SJCRH30 (cell line): ENCODE measurements around the gene AGAP1. TPM values are rescaled to one million over a fixed set of nuclear protein-coding genes. Genes with fewer than 3 reads are reported as not detected.

Source experiments
- DNase-seq, 2 experiments: peaks; one replicate each; pipeline ENCODE4 v3.0.0-alpha.2; 2015 to 2020
- H3K27ac ChIP-seq: fragments of 250-450 bp; sonication (Bioruptor Pico); 2 replicates; pipeline ENCODE4 v1.5.1; 2020; ENCODE audit warnings: mild to moderate bottlenecking, moderate library complexity
- H3K27me3 ChIP-seq: fragments of 250-450 bp; sonication (Bioruptor Pico); 2 replicates; pipeline ENCODE4 v1.5.1; 2020; ENCODE audit warnings: mild to moderate bottlenecking, moderate library complexity
- H3K36me3 ChIP-seq: fragments of 250-450 bp; sonication (Bioruptor Pico); 2 replicates; pipeline ENCODE4 v1.5.1; 2020; ENCODE audit warnings: mild to moderate bottlenecking, moderate library complexity
- H3K4me1 ChIP-seq: fragments of 250-450 bp; sonication (Bioruptor Pico); 2 replicates; pipeline ENCODE4 v1.5.1; 2020; ENCODE audit warnings: mild to moderate bottlenecking, moderate library complexity
- H3K4me3 ChIP-seq: fragments of 250-450 bp; sonication (Bioruptor Pico); 2 replicates; pipeline ENCODE4 v1.5.1; 2020; ENCODE audit warnings: mild to moderate bottlenecking, moderate library complexity
- H3K9me3 ChIP-seq: fragments of 250-450 bp; sonication (Bioruptor Pico); replicated peaks from 2 replicates; pipeline ENCODE4 v1.5.1; 2020; ENCODE audit warnings: mild to moderate bottlenecking, moderate library complexity
- total RNA-seq: library from RNA; depleted of rRNA; stranded (reverse); fragments of >200 nt; shearing (Covaris generic); gene quantifications from 2 replicates; pipeline ENCODE4 v1.2.3, GENCODE V29; 2014

AGAP1 gene
- total RNA-seq, 1 experiment from 2014 or later = 27.8 TPM

DNA sequence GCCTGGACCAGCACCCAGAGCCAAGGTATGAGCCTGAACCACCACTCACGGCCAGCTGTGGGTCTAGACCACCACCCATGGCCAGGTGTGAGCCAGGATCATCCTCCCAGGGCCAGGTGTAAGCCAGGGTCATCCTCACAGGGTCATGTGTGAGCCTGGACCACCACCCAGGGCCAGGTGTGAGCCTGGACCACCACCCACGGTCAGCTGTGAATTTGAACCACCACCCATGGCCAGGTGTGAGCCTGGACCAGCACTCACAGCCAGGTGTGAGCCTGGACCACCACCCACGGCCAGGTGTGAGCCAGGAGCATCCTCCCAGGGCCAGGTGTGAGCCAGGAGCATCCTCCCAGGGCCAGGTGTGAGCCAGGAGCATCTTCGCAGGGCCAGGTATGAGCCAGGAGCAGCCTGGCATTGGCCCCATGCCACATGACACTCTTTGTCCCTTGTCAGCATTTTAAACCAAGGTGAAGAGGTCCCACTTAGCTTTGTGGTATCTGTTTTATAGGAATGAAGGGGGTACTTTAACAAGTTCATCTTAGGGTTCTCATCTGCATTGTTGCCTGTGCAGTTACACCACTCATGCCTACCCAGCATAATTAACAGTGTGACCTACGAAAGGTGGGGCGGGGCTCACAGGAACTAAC lies 71.2 kb downstream of the AGAP1 start:
- DNase-seq = no peak
- peaks cover 5% of the 10 kb centered on the region; the same call in 1 of the 2 replicates for H3K9me3 ChIP-seq
- no peak overlapping the region for H3K4me3 ChIP-seq
- no peak overlapping the region for H3K27ac ChIP-seq
- H3K27me3 ChIP-seq = no peaks in the 10 kb centered on the region
- H3K4me1 ChIP-seq = no peaks in the 10 kb centered on the region
- H3K36me3 ChIP-seq = 0 out of 2 replicates have a peak, but pooled peaks cover 5% of the 10 kb centered on the region

DNA sequence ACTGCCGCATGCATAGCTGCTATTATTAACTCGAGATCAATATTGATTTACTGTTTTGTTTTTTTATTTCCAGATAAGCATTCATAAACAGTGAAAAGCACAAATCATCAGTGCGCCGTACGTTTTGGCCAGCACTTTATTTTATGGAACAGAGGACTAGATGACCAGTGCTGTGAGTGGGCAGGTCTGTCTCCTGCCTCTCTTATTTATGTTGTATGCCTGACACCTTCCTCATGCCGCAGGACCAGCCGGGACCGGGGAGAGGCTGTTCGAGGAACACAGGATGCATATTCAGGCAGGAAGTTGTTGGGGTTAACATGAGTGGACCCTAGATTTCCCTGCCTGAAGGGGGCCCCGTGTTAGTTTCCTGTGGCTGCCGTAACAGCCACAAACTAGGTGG lies 72.6 kb downstream of the AGAP1 start:
- peaks cover 5% of the 10 kb centered on the region; the same call in 1 of the 2 replicates for H3K9me3 ChIP-seq
- 0 out of 2 replicates have a peak, but pooled peaks cover 5% of the 10 kb centered on the region for H3K36me3 ChIP-seq
- no peaks in the 10 kb centered on the region for H3K27me3 ChIP-seq
- no peak for DNase-seq
- no peak overlapping the region for H3K4me3 ChIP-seq
- no peak overlapping the region for H3K27ac ChIP-seq
- H3K4me1 ChIP-seq = no peaks in the 10 kb centered on the region

DNA sequence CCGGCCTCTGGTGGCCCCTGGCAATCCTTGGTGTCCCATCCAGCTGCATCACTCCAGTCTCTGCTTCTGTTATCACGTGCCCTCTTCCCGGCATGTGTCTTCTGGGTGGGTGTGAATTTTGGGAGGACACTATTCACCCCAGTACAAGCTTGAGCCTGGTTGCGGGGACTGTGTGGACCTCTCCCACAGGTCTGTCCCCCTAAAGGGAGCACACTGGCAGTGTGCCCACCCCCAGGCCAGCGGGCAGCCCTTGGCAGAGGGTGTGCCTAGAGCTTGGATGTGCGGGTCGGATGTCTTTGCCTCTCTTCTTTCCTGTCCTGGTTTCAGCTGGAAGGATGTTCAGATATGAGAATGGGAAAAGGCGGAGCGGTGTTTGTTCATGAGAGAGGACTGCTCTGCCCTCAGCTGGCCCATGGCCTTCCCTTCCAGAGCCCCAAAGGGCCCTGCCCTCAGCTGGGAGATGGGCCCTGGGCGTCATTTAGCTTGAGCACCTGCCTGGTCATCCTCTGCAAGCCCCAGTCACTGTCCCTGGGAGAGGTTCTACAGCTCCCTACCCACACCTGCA lies 73.2 kb downstream of the AGAP1 start:
- H3K36me3 ChIP-seq = 0 out of 2 replicates have a peak, but pooled peaks cover 5% of the 10 kb centered on the region
- H3K27ac ChIP-seq = no peak overlapping the region
- H3K4me1 ChIP-seq = no peaks in the 10 kb centered on the region
- no peak overlapping the region for H3K4me3 ChIP-seq
- no peak for DNase-seq
- no peaks in the 10 kb centered on the region for H3K27me3 ChIP-seq
- H3K9me3 ChIP-seq = peaks cover 5% of the 10 kb centered on the region; the same call in 1 of the 2 replicates

DNA sequence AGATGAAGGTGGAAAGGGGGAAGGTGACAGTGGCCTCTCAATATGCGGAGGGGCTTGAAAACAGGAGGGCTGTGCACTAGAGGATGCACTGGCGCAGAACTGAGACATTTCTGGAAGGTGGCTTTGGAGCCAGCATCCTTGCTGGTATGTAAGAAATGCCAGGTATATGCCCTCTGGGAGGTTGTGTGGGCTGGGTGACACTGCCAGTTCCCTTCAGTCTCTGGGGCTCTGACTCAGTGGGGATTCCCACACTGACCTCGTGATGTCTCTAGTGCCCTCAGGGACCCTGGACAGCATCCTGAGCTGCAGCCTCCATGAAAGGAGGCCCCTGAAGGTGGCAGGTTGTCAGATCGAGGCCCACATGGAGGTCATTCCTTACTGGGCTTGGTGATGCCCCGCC lies 74.0 kb downstream of the AGAP1 start:
- Histone ChIP-seq H3K27ac (no peak overlapping the region), H3K4me3 (no peak overlapping the region), H3K4me1 (no peaks in the 10 kb centered on the region), H3K36me3 (0 out of 2 replicates have a peak, but pooled peaks cover 5% of the 10 kb centered on the region), H3K27me3 (no peaks in the 10 kb centered on the region), H3K9me3 (peaks cover 5% of the 10 kb centered on the region; the same call in 1 of the 2 replicates)
- DNase-seq = no peak

DNA sequence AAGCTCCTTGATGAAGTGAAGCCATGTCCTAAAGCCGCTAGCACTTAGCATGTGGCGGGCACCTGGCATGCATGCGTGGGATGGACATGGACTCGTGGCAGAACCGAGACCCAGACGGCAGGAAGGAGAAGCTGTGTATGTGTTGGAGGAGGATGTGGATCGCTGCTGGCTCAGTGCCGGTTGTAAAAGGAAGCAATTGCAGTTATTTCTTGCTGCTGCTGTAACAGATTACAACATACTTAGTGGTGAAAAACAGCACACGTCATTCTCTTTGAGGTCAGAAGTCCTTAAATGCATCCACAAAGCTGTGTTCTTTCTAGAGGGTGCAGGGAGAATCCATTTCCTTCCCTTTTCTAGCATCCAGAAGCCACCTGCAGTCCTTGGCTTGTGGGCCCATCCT lies 74.6 kb downstream of the AGAP1 start:
- Histone ChIP-seq H3K9me3 (peaks cover 5% of the 10 kb centered on the region; the same call in 1 of the 2 replicates), H3K36me3 (0 out of 2 replicates have a peak, but pooled peaks cover 5% of the 10 kb centered on the region), H3K4me1 (no peaks in the 10 kb centered on the region), H3K4me3 (no peak overlapping the region), H3K27ac (no peak overlapping the region), H3K27me3 (no peaks in the 10 kb centered on the region)
- DNase-seq = no peak

DNA sequence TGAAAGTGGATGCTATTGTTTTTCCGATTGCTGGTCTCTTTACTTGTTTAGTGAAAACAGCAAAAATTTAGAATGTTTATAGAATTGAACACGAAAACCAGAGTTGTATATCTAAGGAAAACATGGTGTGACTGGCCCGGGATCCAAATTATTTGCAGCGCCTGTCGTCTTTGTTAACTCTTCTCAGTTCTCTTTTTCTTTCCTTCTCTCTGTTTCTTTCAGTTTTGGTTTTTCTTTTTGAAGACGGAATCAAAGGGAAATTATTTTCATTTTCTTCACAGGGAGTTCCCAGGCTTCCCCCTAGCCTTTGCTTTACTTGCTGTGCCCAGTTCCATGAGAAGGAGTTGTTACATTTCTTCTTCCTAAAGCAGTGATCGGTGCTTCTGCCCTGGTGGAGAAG lies 76.0 kb downstream of the AGAP1 start:
- Histone ChIP-seq H3K4me3 (no peak overlapping the region), H3K27ac (no peak overlapping the region), H3K36me3 (0 out of 2 replicates have a peak, but pooled peaks cover 5% of the 10 kb centered on the region), H3K27me3 (no peaks in the 10 kb centered on the region), H3K4me1 (no peaks in the 10 kb centered on the region), H3K9me3 (peaks cover 5% of the 10 kb centered on the region; the same call in 1 of the 2 replicates)
- no peak for DNase-seq

DNA sequence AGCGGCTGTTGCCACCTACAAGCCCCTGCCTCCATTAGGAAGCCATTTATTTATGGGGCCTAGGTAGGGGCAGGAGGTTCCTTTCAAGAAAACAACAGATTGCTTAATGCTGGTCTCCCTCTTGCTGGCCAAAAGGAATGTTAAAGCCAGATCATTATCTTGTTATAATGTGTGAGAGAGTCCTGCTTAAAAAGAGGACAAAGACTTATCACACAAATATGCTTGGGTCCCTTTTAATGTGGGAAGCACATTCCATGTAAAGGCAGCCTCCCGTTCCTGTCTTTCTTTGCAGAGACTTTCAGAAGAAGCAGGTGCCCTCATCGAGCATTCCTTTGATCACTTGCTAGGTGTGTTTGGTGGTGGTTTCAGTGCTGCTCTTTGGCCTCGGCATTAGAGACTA lies 76.4 kb downstream of the AGAP1 start:
- Histone ChIP-seq H3K27ac (no peak overlapping the region), H3K27me3 (no peaks in the 10 kb centered on the region), H3K9me3 (peaks cover 5% of the 10 kb centered on the region; the same call in 1 of the 2 replicates), H3K36me3 (0 out of 2 replicates have a peak, but pooled peaks cover 5% of the 10 kb centered on the region), H3K4me1 (no peaks in the 10 kb centered on the region), H3K4me3 (no peak overlapping the region)
- DNase-seq = no peak

DNA sequence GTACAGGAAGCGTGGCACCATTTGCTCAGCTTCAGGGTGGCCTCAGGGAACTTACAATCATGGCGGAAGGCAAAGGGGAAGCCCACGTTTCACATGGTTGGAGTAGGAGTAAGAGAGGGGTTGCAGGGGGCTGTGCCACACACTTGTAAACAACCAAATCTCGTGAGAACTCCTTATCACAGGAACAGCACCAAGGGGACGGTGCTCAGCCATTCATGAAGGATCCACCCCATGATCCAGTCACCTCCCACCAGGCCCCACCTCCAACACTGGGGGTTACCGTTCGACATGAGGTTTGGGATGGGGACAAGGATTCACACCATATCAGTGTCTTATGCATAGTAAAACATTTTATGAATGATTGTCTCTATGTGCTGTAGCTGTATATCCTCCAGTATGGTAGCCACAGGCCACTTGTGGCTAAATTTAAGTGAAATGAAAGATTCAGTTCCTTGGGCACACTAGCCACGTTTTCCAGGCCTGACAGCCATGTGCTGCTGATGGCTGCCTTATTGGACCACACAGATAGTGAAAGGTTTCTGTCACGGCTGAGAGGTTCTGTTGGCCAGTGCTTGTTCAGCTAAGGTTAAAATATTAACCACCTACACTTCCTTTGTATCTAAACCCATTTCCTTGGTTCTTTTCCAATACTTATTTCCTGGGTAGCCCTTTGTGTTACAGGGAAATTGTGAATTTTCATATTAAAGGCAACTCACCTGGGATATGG lies 77.3 kb downstream of the AGAP1 start:
- Histone ChIP-seq H3K9me3 (peaks cover 5% of the 10 kb centered on the region; the same call in 1 of the 2 replicates), H3K4me3 (no peak overlapping the region), H3K36me3 (0 out of 2 replicates have a peak, but pooled peaks cover 5% of the 10 kb centered on the region), H3K27ac (no peak overlapping the region), H3K27me3 (no peaks in the 10 kb centered on the region), H3K4me1 (no peaks in the 10 kb centered on the region)
- DNase-seq = no peak

DNA sequence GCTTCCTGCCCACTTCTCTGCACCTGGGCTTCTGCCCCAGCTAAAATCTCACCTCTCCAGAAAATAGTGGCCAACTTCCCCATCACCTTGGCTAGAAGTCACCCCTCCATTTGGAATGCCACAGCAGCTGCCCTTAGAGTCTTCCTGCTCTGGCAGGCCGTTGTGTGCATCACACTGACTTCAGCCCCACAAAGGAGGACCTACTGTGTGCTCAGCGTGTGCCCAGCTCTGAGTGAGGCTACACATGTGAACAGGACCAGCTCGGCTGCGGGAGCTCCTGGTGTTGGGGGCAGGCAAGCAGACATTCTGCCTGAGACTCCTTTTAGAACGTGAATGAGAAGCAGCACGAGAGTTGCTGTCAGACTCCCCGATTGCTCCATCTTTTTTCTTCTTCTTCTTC lies 78.7 kb downstream of the AGAP1 start:
- H3K27me3 ChIP-seq = no peaks in the 10 kb centered on the region
- H3K4me3 ChIP-seq = no peak overlapping the region
- H3K27ac ChIP-seq = no peak overlapping the region
- peaks cover 5% of the 10 kb centered on the region; the same call in 1 of the 2 replicates for H3K9me3 ChIP-seq
- 0 out of 2 replicates have a peak, but pooled peaks cover 5% of the 10 kb centered on the region for H3K36me3 ChIP-seq
- peaks cover 3% of the 10 kb centered on the region; the same call in 1 of the 2 replicates for H3K4me1 ChIP-seq
- no peak for DNase-seq

DNA sequence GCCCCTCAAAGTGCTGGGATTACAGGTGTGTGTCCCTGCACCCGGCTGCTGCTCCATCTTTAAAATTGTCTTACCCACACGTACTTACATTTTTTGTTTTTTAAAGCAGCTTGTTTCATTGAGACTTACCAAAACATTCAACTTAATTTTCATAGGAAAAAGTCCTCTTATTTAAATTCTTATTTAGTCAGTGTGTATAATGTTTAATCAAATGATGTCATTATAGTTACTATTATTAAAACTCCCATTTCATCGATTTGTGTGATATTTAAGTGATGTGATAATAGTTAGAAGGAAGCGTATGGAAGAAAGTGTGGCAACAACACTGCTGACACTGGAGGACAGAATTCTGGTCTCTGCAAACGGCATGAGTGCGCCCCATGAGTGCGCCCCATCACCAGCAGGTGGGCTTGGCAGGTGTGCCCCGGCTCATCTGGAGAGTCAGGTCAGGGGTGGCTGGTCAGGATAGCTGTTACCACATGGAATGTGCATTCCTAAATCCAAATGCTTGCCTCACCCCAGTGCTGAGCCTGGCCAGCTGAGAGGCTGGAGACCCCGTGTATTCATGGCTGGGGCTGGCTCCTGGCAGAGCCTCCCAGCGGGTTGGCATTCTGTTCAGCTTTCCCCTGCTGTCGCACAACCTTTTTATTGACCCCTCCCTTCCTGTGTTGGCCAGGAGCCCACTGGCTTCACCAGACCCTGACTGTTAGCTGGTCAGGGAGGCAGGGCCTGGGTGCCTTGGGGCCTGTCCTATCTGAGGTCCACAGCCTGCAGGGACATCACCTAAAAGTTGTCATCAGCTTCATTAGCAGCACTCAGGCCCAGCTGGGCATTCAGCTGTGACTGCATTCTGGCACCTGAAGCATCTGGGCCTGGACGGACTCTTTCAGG lies 79.7 kb downstream of the AGAP1 start:
- DNase-seq = no peak
- no peak overlapping the region for H3K4me3 ChIP-seq
- peaks cover 2% of the 10 kb centered on the region; the same call in 1 of the 2 replicates for H3K9me3 ChIP-seq
- H3K36me3 ChIP-seq = 0 out of 2 replicates have a peak, but pooled peaks cover 4% of the 10 kb centered on the region
- H3K27me3 ChIP-seq = no peaks in the 10 kb centered on the region
- peaks cover 10% of the 10 kb centered on the region; the same call in 1 of the 2 replicates for H3K4me1 ChIP-seq
- no peak overlapping the region for H3K27ac ChIP-seq

DNA sequence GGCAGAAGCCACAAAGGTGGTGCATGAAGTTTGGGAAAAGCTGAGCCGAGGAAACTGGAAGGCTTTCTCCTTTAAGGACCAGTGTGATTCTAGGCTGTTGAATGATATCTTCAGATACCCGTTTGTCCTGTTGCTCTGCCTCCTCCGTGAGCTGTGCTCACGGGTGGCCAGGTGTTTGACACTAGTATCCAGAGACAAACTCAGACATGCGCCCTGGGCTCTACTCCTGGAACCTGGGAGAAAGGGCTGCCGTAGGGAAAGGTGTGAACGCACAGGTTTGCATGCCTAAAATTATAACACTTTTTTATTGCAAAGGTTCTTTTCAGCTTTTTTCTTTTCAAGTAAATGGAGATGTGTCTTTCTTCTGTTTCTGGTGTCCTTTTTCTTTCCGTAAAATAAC lies 81.6 kb downstream of the AGAP1 start:
- no peak for DNase-seq
- H3K36me3 ChIP-seq = no peaks in the 10 kb centered on the region; the same call in 1 of the 2 replicates
- no peaks in the 10 kb centered on the region for H3K27me3 ChIP-seq
- no peak overlapping the region for H3K27ac ChIP-seq
- peaks cover 10% of the 10 kb centered on the region; the same call in 1 of the 2 replicates for H3K4me1 ChIP-seq
- H3K9me3 ChIP-seq = no peaks in the 10 kb centered on the region
- H3K4me3 ChIP-seq = no peak overlapping the region

DNA sequence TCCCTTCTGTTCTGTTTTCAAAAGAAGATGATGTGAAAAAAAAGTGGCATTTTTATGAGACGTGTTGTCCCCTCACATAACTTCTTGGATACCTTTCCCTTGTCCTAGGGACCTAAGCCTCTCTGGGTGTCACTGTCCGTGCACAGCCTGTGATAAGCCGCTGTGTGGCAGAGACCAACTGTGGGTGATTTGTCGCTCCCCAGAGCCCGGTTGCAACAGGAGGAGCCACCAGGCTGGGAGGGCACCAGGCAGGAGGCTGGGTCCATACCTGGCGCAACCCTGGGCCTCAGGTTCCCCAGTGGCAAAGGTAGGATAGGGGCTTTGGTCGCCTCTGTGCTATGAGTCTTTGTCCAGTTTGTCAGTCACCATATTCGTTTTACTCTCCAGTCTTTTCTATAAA lies 82.1 kb downstream of the AGAP1 start:
- H3K36me3 ChIP-seq = no peaks in the 10 kb centered on the region; the same call in 1 of the 2 replicates
- peaks cover 10% of the 10 kb centered on the region; the same call in 1 of the 2 replicates for H3K4me1 ChIP-seq
- no peak for DNase-seq
- H3K4me3 ChIP-seq = no peak overlapping the region
- no peaks in the 10 kb centered on the region for H3K9me3 ChIP-seq
- no peak overlapping the region for H3K27ac ChIP-seq
- no peaks in the 10 kb centered on the region for H3K27me3 ChIP-seq

DNA sequence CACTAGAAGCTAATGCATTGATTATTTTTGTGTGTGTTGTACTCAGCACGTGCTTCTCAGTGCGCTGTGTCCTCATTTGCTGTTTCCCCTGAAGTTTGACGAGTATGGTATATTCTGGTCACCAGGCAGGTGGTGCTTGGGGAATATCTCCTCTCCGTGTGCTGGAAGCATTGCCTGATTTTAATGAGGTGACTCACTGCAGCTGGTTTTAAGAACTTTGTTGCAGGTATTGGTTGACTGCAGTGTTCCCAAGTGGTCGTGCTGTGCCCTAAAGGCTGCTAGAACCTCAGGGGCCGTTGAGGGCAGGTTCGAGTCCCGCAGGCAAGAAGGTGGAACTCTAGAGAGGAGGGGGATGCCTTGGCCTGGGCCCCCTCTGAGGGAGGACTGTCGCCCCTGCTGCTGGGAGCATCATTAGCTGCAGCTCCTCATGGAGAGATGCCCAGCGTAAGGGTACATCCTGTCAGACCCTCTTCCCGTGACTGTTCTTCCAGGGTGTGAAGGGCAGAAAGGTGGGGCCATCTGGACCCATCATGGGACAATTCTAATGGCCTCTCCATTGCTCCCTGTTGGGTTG lies 82.6 kb downstream of the AGAP1 start:
- no peak overlapping the region for H3K4me3 ChIP-seq
- H3K4me1 ChIP-seq = peaks cover 10% of the 10 kb centered on the region; the same call in 1 of the 2 replicates
- H3K36me3 ChIP-seq = no peaks in the 10 kb centered on the region; the same call in 1 of the 2 replicates
- no peaks in the 10 kb centered on the region for H3K9me3 ChIP-seq
- no peak for DNase-seq
- no peak overlapping the region for H3K27ac ChIP-seq
- no peaks in the 10 kb centered on the region for H3K27me3 ChIP-seq
